Smooth muscle cell (in vitro differentiated cells): Measurements from ENCODE around the gene DAGLB. TPM values are rescaled to one million over a fixed set of nuclear protein-coding genes. Genes with fewer than 3 reads are reported as not detected.

Source experiments
- DNase-seq: peaks from one replicate; lab custom pipeline; 2025; ENCODE audit not compliant: unreplicated experiment; lab: John Stamatoyannopoulos, UW
- H2AFZ ChIP-seq: fragments of 200-600 bp; sonication (generic); 2 replicates; pipeline ENCODE4 v1.6.0; 2016; ENCODE audit warnings: antibody characterized with exemption, low read depth, mild to moderate bottlenecking
- H3F3A ChIP-seq: fragments of 200-600 bp; sonication (generic); 2 replicates; pipeline ENCODE4 v1.6.0; 2017; ENCODE audit warnings: antibody characterized with exemption, low read depth
- H3K27ac ChIP-seq: fragments of 200-600 bp; sonication (generic); 2 replicates; pipeline ENCODE4 v1.5.1; 2016; ENCODE audit warnings: low read depth, mild to moderate bottlenecking
- H3K27me3 ChIP-seq: fragments of 200-600 bp; sonication (generic); 2 replicates; pipeline ENCODE4 v1.6.1; 2016; ENCODE audit warnings: low read depth, mild to moderate bottlenecking
- H3K36me3 ChIP-seq: fragments of 200-600 bp; sonication (generic); 2 replicates; pipeline ENCODE4 v1.5.1; 2016; ENCODE audit warnings: low read depth
- H3K4me1 ChIP-seq: fragments of 200-600 bp; sonication (generic); 2 replicates; pipeline ENCODE4 v1.5.1; 2016; ENCODE audit warnings: low read depth
- H3K4me2 ChIP-seq: fragments of 200-600 bp; sonication (generic); 2 replicates; pipeline ENCODE4 v1.6.0; 2016; ENCODE audit warnings: mild to moderate bottlenecking
- H3K4me3 ChIP-seq: fragments of 200-600 bp; sonication (generic); 2 replicates; pipeline ENCODE4 v1.5.1; 2016; ENCODE audit warnings: mild to moderate bottlenecking
- H3K79me2 ChIP-seq: fragments of 200-600 bp; sonication (generic); 2 replicates; pipeline ENCODE4 v1.6.0; 2016; ENCODE audit warnings: low read depth, mild to moderate bottlenecking
- H3K9ac ChIP-seq: fragments of 200-600 bp; sonication (generic); 2 replicates; pipeline ENCODE4 v1.6.0; 2016; ENCODE audit warnings: low read depth
- H3K9me3 ChIP-seq: fragments of 200-600 bp; sonication (generic); replicated peaks from 2 replicates; pipeline ENCODE4 v1.5.1; 2016; ENCODE audit warnings: low read depth
- H4K20me1 ChIP-seq: fragments of 200-600 bp; sonication (generic); 2 replicates; pipeline ENCODE4 v1.6.0; 2016; ENCODE audit warnings: low read depth
- WGBS: methylation state at CpG from one replicate; pipeline ENCODE4 v1.1.7; 2016; ENCODE audit warnings: low lambda C conversion rate; 5-methylcytosine and 5-hydroxymethylcytosine counted together
- polyA plus RNA-seq: library from polyadenylated mRNA; unstranded; fragments of >200 nt; fragmentation: Nextera tagmentation; extraction: Ambion mirVana; gene quantifications from 2 replicates; pipeline ENCODE4 v1.2.1, GENCODE V29; 2016
- total RNA-seq: library from RNA; depleted of rRNA; stranded (reverse); fragments of >200 nt; gene quantifications from 2 replicates; pipeline ENCODE4 v1.2.3, GENCODE V29; 2014
- TF ChIP-seq, protein P1 (sequence below): fragments of 200-600 bp; sonication (generic); IDR thresholded peaks from 2 replicates; pipeline ENCODE4 v1.5.1; 2017; ENCODE audit warnings: borderline replicate concordance, mild to moderate bottlenecking, antibody characterized with exemption; ENCODE audit not compliant: insufficient read depth, poor library complexity, severe bottlenecking

The DAGLB gene
- total and polyA plus RNA-seq, 2 experiments from 2014 or later: 14.1 to 21.3 TPM

DNA sequence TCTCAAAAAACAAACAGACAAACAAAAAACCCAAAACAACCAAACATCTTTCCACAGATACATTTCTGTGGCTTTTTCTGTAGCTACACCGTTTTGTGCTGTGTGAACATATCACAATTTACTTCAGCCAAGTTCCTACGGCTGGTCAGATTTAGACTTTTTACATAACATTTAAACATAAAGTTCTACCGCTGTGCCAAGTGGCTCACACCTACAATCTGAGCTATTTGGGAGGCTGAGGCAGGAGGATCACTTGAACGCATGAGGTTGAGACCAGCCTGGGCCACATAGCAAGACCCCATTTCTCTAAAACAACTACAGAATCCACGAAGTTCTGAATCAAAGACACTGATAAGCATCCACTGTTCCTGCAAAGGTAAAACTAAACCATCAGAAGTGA lies 30.3 kb downstream of the DAGLB start:
- TF ChIP-seq, protein P1, sequence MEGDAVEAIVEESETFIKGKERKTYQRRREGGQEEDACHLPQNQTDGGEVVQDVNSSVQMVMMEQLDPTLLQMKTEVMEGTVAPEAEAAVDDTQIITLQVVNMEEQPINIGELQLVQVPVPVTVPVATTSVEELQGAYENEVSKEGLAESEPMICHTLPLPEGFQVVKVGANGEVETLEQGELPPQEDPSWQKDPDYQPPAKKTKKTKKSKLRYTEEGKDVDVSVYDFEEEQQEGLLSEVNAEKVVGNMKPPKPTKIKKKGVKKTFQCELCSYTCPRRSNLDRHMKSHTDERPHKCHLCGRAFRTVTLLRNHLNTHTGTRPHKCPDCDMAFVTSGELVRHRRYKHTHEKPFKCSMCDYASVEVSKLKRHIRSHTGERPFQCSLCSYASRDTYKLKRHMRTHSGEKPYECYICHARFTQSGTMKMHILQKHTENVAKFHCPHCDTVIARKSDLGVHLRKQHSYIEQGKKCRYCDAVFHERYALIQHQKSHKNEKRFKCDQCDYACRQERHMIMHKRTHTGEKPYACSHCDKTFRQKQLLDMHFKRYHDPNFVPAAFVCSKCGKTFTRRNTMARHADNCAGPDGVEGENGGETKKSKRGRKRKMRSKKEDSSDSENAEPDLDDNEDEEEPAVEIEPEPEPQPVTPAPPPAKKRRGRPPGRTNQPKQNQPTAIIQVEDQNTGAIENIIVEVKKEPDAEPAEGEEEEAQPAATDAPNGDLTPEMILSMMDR: no peak
- Histone ChIP-seq H3F3A (peaks cover 6% of the 10 kb centered on the region), H3K27ac (no peak overlapping the region), H2AFZ (no peak overlapping the region), H3K79me2 (no peaks in the 10 kb centered on the region), H3K4me2 (no peak overlapping the region), H3K27me3 (no peaks in the 10 kb centered on the region), H4K20me1 (no peaks in the 10 kb centered on the region), H3K36me3 (peaks cover 4% of the 10 kb centered on the region), H3K4me3 (no peak overlapping the region), H3K4me1 (no peaks in the 10 kb centered on the region), H3K9ac (no peak overlapping the region), H3K9me3 (no peaks in the 10 kb centered on the region)
- DNase-seq: no peak
- 97% methylated on average over 5 of the region's 5 CpGs for WGBS

DNA sequence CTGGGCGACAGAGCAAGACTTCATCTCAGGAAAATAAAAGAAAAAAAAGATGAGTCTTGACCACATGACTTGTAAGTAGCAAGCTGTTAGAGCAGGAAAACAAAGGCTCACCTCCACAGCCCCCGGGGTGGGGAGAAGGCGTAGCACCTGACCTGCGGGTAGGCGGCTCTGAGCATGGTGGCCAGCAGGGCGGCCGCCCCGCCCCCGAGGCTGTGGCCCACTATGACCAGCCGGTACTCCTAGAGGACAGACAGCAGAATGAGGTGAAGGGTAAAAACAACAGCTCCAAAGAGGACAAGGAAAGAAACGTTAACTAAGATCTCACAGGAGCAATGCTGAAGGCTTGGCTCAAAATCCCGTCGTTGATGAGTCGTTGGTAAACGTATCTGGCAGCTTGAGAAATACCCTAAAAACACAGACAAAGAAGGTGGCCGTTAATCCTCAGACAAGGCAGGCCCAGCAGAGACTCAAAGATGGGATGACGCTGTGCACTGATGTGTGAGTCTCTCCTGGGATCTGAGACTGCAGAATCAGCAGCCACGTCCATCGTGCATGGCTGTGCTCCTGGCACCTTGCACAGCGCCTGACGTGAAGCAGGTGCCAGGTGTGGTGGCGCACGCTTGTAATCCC lies 31.1 kb downstream of the DAGLB start:
- no peak overlapping the region for H3K27ac ChIP-seq
- H3K79me2 ChIP-seq: no peaks in the 10 kb centered on the region
- no peaks in the 10 kb centered on the region for H3K9me3 ChIP-seq
- peaks cover 4% of the 10 kb centered on the region for H3K36me3 ChIP-seq
- H4K20me1 ChIP-seq: no peaks in the 10 kb centered on the region
- H2AFZ ChIP-seq: no peak overlapping the region
- no peaks in the 10 kb centered on the region for H3K27me3 ChIP-seq
- H3F3A ChIP-seq: peaks cover 6% of the 10 kb centered on the region
- no peak overlapping the region for H3K4me3 ChIP-seq
- no peak overlapping the region for H3K4me2 ChIP-seq
- no peak overlapping the region for H3K9ac ChIP-seq
- no peaks in the 10 kb centered on the region for H3K4me1 ChIP-seq
- WGBS: 74% methylated on average over 23 of the region's 23 CpGs
- TF ChIP-seq, protein P1: no peak
- no peak for DNase-seq

DNA sequence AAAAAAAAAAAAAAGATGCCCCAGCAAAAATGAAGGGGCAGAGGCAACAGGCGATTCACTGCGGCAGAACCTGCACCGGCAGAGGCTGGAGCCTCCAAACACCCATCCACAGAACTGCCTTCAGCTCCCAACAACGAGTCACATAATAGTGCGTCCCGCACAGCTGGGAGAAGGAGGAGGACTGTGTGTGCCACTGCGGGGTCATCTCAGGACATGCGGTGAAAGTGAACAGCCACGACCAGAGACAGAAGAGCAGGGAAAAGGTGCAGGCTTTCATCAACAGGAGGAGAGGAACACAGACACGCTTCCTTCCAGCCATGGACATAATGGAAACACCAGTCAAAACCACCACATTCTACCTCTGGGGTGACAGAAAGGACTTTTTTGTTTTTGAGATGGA lies 34.1 kb downstream of the DAGLB start:
- H3K9ac ChIP-seq: no peak overlapping the region
- 96% methylated on average over 10 of the region's 10 CpGs for WGBS
- TF ChIP-seq, protein P1: no peak
- H2AFZ ChIP-seq: no peak overlapping the region
- no peak overlapping the region for H3K4me3 ChIP-seq
- no peaks in the 10 kb centered on the region for H3K4me1 ChIP-seq
- peaks cover 4% of the 10 kb centered on the region for H3K36me3 ChIP-seq
- no peak for DNase-seq
- H3K27me3 ChIP-seq: no peaks in the 10 kb centered on the region
- peaks cover 1% of the 10 kb centered on the region for H4K20me1 ChIP-seq
- H3K9me3 ChIP-seq: no peaks in the 10 kb centered on the region
- H3K27ac ChIP-seq: no peak overlapping the region
- H3K79me2 ChIP-seq: no peaks in the 10 kb centered on the region
- H3K4me2 ChIP-seq: no peak overlapping the region
- peaks cover 6% of the 10 kb centered on the region for H3F3A ChIP-seq

DNA sequence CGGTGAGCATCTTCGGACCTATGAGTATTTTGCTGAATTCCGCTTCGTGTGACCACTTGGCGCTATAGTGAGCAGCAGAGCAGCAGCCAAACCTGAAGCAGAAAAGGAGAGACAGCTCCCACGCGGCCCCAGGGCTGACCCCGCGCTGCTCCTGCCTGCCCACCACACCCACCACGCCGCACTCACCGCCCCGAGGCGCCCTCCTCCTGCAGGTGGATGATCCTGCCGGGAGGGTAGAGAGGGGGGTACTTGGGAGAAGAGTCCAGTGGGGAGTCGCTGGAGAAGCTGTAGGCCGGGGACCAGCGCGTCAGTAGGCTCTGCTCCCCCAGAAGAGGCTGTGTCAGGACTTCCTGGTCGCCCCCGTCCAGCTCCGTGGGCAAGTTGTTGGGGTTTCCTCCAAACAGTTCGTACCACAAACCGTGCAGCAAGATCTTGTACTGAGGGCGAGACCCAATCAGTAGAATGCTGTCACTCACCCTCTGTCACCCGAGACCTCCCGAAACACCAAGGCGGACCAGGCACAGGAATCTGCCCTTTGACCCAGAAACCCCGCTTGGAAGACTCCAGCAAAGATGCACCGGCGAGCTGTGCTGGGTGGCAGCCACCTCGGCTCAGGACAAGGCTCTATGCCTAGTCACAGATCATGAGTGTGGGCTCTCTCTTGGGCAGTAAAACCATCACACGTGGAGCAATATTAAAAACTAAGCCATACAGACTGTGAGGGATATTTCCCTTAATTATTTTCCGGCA lies 37.6 kb downstream of the DAGLB start:
- no peak overlapping the region for H3K4me3 ChIP-seq
- no peak overlapping the region for H3K27ac ChIP-seq
- no peak for DNase-seq
- H3K27me3 ChIP-seq: no peaks in the 10 kb centered on the region
- peaks cover 4% of the 10 kb centered on the region for H3K36me3 ChIP-seq
- H3K79me2 ChIP-seq: peaks cover 6% of the 10 kb centered on the region
- 95% methylated on average over 34 of the region's 34 CpGs for WGBS
- no peaks in the 10 kb centered on the region for H3F3A ChIP-seq
- H4K20me1 ChIP-seq: peaks cover 8% of the 10 kb centered on the region
- no peak overlapping the region for H2AFZ ChIP-seq
- no peak overlapping the region for H3K4me2 ChIP-seq
- H3K4me1 ChIP-seq: no peaks in the 10 kb centered on the region
- TF ChIP-seq, protein P1: no peak
- H3K9me3 ChIP-seq: no peaks in the 10 kb centered on the region
- no peak overlapping the region for H3K9ac ChIP-seq
